Epithelial cell of esophagus (primary cell): ENCODE measurements around the gene ESYT2.
"Not testable (repeated sequence)": the region's sequence is repeated elsewhere in the genome, so short reads cannot be mapped to it uniquely, and the experiment has no call there.

Experiments used
- DNase-seq: peaks from one replicate; pipeline ENCODE4 v3.0.0; 2010; ENCODE audit warnings: low read depth
- H3K4me3 ChIP-seq: 2 replicates; pipeline ENCODE4 v1.5.1; 2011; ENCODE audit warnings: mild to moderate bottlenecking, low read length, control low read depth
- CTCF ChIP-seq: IDR thresholded peaks from 2 replicates; pipeline ENCODE4 v1.5.1; 2011; ENCODE audit warnings: low read depth, mild to moderate bottlenecking, low read length, control low read depth, inconsistent platforms; ENCODE audit not compliant: insufficient read depth; ENCODE audit errors: missing control alignments

The ESYT2 gene

GRCh38 chr7:158705234-158705850, 124.0 kb downstream of the ESYT2 start:
- H3K4me3 ChIP-seq, result peak overlapping the region; percentile 64
- no peak for DNase-seq
- TF ChIP-seq CTCF, result no peak

- TF ChIP-seq CTCF, result peak; percentile 10
- DNase-seq, result peak; percentile 98
- peak within 1 kb of the TSS; percentile 86 for H3K4me3 ChIP-seq
Measured at GRCh38 chr7:158704524-158705233, 124.6 kb downstream of the ESYT2 start, which contains the start of gene NCAPG2. Gene NCAPG2 (minus strand): TSS chr7:158704804. CDS start chr7:158701899, 2,905 bp downstream.

GRCh38 chr7:158703679-158704523, 125.4 kb downstream of the ESYT2 start:
- peak overlapping the region; percentile 86 for H3K4me3 ChIP-seq
- not testable (repeated sequence) for DNase-seq

- no peak overlapping the region for H3K4me3 ChIP-seq
- no peak for TF ChIP-seq CTCF
- peak; percentile 11 for DNase-seq
Measured at GRCh38 chr7:158702944-158703343, 126.4 kb downstream of the ESYT2 start.

- DNase-seq, result no peak
- no peak for TF ChIP-seq CTCF
- no peak overlapping the region for H3K4me3 ChIP-seq
Measured at GRCh38 chr7:158702196-158702595, 127.1 kb downstream of the ESYT2 start.

- TF ChIP-seq CTCF, result no peak
- no peak for DNase-seq
- H3K4me3 ChIP-seq, result no peak overlapping the region
Measured at GRCh38 chr7:158700008-158700407, 129.3 kb downstream of the ESYT2 start.

GRCh38 chr7:158699341-158699740, 130.0 kb downstream of the ESYT2 start:
- no peak for TF ChIP-seq CTCF
- DNase-seq, result no peak
- no peak overlapping the region for H3K4me3 ChIP-seq
